LNCAP (cell line): ENCODE results near the gene ZNF567.

Experiments used
- CTCF ChIP-seq: fragments of 450-650 bp; IDR thresholded peaks from 2 replicates; pipeline ENCODE4 v1.5.1; 2017; ENCODE audit warnings: mild to moderate bottlenecking

Gene ZNF567

GRCh38 chr19:36674201-36674600 lies 13.2 kb upstream of the ZNF567 start:
- TF ChIP-seq CTCF: no peak

GRCh38 chr19:36679455-36679854 lies 8.0 kb upstream of the ZNF567 start:
- TF ChIP-seq CTCF: no peak

GRCh38 chr19:36685835-36686234 lies 1.6 kb upstream of the ZNF567 start:
- no peak for TF ChIP-seq CTCF

GRCh38 chr19:36686365-36687213 lies 823 bp upstream of the ZNF567 start:
- TF ChIP-seq CTCF: no peak

- no peak for TF ChIP-seq CTCF
Observed at GRCh38 chr19:36688058-36688457, 646 bp downstream of the ZNF567 start.

- no peak for TF ChIP-seq CTCF
Observed at GRCh38 chr19:36707134-36707533, 19.7 kb downstream of the ZNF567 start.

GRCh38 chr19:36709423-36709822 lies 22.0 kb downstream of the ZNF567 start:
- TF ChIP-seq CTCF: no peak
